NCI-H2107 treated with DMSO at 0.1 percent for 48 hours (cell line): ENCODE results near the gene GTPBP8.
"Not testable (repeated sequence)": the region's sequence is repeated elsewhere in the genome, so short reads cannot be mapped to it uniquely, and the experiment has no call there.

Experiments used
- DNase-seq: peaks from one replicate; lab custom pipeline; 2025; ENCODE audit not compliant: unreplicated experiment; lab: John Stamatoyannopoulos, UW

GTPBP8 gene

DNA sequence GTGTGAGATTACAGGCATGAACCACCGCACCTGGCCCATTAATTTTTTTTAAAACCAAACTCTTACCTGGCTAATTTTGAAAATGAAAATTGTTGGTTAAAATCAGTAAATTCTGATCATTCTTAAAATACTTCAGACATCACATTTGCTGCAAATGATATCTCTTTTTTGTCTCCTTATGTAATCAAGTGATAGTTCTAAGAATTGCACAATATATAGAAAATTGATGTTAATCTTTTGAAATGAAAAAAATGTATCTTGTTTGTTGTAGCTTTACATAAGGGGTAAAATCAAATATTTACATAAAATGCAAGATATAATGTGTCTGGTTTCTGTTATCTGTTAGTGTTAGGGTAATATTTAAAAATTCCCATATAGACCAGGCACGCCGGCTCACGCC lies 5.0 kb downstream of the GTPBP8 start:
- no peak for DNase-seq

DNA sequence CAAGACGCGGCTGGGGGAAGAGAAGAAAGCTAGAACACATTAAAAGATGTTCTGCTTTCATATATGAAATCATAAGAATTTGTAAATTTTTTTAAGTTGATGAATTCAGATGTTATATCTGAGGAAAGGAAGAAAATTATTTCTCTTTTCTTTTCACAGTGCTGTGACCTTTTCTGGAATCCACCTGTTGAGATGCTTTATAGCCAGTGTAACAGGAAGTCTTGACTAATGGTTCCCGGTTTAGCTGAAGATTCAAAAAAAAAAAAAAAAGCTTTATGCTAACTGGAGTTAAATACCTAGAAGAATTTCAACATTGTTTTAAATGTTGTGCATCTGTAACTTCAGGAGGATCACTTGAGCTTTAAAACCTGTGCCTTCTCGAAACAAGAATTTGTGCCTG lies 9.9 kb downstream of the GTPBP8 start:
- no peak for DNase-seq

DNA sequence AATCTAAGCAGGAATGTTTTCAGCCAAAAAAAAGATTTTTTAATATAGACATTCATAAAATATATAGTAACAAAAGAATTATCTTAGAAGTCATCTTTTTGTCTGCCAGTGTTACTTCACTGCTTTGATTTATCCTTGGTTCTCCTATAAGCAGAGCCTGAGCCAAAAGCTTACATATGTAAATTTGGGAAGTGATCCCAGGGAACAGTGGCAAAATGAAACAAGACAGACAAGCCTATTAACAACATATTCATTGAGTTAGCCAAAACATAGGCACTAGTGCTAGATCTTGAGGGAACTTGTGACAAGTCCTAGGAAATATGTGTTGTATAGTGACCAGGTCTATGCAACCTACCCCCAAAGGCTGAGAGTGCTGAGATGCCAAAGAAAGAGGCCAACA lies 11.3 kb downstream of the GTPBP8 start:
- DNase-seq, result no peak

DNA sequence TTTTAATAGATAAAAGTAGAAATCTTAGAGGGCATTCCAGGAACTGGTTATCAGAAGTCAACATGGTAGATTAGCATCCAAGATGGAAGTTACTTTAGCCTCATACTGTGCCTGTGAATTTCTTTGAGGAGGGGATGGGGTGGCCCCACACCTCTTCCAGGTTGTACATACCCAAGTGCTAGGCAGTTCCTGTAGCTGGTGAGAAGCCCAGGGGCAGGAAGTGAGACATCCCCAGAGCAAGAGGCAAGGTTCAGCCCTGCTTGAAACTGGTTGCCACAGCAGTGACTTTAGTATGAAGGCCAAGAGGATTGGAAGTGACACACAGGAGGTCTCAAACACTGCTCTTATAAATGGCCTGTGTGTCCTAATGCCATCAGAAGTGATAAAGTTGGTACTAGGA lies 11.9 kb downstream of the GTPBP8 start:
- DNase-seq, result no peak

DNA sequence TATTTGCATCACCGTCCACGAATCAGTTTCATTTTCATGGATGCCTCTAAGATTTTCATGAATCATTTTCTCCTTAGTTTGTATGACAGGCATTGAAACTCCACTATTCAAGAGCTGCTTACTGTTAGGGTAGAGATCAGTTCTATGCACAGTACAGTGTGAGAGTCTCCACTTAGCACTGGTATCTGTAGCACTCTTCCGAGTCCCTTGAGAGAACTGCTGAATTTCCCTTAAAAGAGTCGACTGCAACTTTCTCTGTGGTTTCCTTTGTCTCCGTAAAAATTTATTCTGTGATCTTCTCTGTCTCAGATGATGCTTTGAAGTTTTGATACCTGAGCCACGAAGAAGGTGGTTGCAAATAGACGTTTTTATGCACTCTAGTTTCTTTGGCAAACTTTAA lies 14.8 kb downstream of the GTPBP8 start:
- DNase-seq, result no peak

DNA sequence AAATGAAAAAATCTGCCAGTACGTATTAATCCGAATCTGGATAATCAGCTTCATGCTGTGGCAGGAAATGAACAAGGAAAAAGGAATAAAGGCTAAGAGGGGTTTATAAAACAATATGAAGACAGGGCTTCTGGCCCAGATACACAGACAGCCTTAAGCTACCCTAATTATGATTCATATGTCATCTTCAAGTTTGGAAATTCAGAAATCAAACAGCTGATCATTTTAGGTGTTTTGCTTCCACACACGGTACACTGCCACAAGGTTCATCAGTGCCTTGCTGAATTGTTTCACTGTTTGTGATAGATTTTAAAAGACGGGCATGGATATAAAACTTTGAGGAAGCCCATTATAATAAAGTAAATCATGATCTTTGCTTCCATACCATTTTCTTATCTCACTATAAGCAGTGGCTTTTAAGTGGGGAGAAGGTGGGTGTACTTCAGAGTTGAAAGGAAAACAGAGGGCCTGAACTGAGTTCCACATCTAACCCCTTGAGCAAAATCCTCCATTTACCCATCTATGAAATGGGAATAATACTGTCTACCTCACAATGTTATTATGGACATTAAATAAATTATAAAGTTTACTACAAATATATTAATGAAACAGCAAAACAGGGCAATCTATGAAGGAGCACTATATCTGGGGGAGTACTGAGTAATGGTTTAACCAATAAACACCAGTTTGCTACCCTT lies 15.7 kb downstream of the GTPBP8 start:
- DNase-seq, result no peak

DNA sequence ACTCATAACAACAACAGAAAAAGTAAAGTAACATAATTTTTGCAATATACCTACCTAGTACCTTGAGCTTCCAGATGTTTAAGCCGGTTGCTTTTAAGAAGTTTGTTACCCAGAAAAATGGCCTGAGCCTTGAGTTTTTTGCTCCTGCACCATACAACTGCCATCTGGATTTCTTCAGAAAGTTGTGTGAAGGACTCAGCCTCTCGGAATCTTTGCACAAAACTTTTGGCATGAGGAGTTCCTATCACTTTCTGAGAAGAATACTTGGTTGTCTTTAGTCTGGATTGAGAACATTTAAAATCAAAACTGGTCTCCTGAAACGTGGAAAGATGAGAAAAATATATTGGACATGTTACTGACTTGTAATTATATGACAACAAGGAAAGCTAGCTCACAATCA lies 17.3 kb downstream of the GTPBP8 start:
- no peak for DNase-seq

DNA sequence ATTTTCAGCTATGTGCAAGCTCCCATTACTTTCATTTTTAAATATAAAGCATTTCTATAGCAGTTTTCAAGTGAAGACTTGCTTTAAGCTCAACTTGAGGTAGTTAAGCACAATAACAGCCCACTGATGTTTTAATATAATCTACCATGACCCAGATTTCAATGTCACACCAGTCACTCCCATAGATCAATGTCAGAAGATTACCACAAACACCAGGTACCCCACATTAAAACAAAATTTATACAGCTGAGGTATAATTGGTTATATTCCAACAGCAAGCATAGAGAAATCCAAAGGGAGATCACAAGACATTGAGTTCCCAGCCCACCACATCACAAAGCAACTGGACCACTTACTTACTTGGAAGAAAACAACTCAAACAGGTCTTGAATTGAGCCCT lies 22.8 kb downstream of the GTPBP8 start:
- DNase-seq, result no peak

DNA sequence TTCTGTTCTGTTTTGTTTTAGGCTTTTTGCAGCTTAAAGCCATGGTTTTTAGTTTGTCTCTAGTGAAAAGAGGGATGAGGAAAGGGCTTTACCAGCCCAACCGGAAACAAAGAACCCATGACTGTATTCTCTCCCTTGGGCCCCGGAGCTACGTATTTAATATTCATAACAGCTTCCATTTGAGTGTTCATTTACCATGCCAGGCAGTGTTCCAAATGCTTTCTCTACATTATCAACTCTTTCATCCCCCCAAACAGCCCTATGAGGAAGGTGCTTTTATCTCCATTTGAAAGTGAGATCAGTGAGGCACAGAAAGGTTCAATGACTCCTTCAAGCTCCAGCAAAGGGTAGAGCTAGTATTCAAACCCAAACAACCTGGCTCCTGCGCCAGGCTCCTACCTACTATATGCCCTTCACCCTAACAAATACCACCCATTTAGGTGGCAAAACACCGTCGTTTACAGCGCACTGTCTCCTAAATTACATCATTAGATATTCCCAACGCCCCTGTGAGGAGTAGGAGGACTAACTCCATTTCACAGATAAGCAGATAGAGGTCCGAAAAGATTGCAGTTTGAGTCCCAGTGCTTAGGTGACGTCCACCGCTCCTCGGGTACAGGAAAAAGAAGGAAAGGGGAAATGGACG lies 27.9 kb downstream of the GTPBP8 start:
- DNase-seq, result no peak

DNA sequence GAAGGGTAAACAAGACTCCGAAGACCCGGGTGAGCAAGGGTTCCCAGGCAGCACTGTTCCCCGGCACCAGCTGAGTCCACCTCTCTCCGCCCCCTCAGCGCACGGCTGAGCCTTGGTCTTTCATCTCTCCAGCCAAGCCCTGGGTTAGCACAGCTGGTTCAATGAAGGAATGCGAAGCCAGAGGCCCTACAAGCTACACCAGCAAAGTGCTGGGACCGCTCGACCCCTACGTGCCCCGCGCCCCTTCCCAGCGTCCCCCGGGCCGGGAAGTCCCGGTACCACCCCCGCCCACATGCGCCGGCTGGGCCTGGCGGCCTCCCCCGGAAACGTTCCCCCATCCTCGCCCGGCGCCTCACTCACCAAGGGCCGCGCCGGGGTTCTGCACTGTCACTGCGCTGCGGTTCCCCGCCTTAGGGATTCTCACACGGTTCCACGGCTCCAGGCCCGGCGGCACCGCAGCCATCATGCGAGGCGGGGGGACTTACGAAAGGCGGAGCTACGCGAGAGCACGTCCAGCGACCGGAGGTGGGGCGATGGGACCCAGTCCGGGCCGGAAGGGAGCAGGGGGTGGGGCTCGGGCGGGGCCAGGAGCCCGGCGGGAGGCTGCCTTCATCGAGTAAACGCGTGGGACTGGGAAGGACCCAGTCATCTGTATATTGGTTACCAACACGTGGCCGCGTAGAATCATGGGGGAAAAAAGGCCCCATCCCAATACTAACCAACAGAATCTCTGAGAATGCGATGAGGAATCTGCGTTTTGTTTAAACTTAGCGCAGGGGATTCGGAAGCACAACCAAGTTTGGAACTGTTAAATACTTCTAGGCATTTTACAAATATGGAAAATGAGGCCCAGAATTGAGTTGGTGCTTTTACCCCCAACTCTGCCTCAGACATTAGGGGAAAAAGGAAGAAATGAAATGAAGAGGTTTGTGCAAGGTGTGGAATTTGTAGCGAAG lies 28.7 kb downstream of the GTPBP8 start:
- DNase-seq, result peak; percentile 68

DNA sequence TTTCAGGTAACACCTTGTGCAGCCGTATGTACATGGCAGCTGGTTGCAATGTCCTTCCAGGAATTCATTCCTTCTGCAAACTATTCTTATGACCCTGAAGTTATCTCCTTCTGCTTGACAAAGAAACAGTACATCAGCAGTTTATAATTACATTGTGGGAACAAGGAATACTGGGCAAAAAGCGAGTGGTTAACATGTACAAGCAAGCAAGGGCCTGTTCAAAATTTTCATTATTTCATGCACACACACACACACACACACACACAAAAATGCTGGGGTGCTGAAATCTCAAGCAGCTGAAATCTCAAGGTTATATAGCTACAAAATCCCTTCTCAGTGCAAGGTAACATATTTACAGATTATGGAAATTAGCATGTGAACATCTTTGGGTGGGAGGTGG lies 30.7 kb downstream of the GTPBP8 start:
- no peak for DNase-seq

DNA sequence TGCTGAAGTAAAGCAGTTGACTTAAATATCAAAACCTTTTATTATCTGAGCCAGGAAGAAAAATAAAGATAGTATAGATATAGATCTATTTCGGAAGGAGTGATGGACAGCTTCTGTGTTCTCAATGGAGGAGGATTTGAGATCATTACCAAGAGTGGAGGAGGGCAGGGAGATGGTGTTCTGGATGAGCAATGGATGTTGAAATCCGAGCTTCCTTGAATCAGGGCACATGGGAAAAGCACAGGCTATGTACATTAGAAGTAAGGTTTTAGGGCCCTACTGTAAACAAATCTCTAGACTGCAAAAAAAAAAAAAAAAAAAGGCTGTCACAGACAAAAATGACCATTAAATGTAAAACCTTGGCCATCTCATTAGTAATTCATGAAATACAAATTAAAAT lies 43.2 kb downstream of the GTPBP8 start:
- DNase-seq, result no peak

DNA sequence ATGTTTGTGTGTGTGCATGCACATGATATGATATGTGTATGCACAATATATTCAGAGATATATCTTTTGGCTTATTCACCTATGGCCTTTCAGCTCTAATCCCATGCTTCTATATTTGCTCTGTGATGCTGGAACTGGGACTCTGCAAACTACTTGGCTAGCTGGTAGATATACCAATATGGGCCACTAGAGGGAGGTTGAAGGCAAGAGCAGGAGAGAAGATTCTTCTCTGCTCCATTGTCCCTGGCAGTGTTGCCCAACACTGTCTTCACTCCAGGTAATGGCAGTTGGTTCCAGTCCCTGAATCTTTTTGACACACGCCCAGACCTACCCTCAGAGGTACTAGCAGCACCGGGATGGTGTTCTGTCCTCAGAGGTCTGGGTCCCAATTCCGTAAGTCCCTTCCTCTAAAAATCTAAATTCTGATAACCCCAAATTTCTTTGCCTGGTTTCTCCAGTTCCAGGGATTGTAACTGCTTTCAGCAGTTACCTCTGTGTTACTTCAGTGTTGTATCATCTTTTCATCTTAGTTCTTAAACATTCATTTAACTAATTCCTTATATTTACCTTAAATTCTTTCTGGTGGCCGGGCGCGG lies 44.7 kb downstream of the GTPBP8 start:
- DNase-seq, result peak; percentile 7

DNA sequence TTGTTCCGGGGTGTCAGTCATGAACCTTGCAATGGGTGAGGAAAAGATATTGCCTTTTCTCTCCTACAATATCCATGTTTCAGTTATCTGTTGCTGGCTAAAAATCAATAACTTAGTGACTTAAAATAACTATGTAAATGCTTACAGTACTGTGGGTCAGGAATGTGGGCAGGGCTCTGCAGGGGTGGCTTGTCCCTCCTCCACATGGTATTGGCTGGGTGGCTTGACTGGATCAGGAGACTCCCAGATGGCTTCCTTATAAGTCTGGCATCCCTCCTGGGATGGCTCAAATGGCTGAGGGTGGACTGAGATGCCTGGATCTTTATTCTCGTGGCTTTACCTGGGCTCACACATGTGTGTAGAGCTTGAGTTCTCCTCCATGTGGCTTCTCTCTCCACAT lies 47.5 kb downstream of the GTPBP8 start:
- no peak for DNase-seq

DNA sequence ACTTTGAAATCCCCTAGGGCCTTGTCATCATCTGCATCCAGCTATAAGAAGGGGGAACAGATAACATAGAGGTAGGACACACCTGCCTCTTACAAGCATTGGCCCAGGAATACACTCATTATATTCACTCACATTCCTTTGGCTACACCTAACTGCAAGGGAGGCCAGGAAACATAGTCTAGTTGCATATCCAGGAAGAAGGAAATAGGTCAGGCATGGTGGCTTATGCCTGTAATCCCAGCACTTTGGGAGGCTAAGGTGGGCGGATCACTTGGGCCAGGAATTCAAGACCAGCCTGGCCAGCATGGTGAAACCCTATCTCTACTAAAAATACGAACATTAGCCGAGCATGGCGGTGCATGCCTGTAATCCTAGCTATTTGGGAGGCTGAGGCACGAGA lies 48.8 kb downstream of the GTPBP8 start:
- no peak for DNase-seq

DNA sequence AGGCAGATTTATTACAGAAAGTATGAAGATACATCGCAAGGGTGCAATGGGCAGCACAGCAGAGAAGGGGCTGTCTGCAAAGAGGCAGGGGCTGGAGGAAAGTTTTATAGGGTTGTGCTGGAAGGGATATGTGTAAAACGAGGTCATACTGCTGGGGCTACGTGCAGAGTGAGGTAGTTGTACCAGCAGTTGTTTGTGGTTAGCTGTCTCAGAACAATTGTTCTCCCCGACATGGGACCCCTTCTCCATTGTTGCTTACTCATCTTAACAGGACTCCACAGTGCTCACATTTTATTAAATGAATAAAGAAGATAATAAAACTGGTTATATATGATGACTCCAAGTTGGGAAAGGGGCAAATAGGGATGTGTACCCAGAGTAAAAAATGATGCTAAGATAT lies 49.4 kb downstream of the GTPBP8 start:
- no peak for DNase-seq

DNA sequence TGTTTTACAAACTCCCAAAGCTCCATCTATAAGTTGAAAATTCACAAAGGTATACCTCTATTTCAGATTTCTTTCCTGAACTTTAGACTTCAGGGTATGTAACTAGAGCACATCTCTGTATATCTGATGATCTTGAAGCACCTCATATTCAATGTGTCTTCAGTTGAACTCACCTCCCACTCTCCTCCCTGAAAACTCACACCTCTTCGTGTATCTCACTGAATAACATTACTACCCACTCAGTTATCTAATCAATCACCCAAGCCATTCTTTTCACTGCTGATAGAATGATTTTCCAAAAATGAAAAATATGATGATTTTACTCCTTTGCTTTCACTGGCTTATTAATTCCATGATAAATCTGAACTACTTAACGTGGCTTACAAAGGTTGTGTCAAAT lies 52.9 kb downstream of the GTPBP8 start:
- DNase-seq, result no peak

DNA sequence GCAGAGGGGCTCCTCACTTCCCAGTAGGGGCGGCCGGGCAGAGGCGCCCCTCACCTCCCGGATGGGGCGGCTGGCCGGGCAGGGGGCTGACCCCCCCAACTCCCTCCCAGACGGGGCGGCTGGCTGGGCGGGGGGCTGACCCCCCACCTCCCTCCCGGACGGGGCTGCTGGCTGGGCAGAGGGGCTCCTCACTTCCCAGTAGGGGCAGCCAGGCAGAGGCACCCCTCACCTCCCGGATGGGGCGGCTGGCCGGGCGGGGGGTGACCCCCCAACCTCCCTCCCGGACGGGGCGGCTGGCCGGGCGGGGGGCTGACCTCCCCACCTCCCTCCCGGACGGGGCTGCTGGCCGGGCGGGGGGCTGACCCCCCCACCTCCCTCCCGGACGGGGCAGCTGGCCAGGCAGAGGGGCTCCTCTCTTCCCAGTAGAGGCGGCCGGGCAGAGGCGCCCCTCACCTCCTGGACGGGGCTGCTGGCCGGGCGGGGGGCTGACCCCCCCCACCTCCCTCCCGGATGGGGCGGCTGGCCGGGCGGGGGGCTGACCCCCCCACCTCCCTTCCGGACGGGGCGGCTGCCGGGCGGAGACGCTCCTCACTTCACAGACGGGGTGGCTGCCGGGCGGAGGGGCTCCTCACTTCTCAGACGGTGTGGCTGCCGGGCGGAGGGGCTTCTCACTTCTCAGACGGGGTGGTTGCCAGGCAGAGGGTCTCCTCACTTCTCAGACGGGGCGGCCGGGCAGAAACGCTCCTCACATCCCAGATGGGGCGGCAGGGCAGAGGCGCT lies 55.6 kb downstream of the GTPBP8 start:
- not testable (repeated sequence) for DNase-seq

DNA sequence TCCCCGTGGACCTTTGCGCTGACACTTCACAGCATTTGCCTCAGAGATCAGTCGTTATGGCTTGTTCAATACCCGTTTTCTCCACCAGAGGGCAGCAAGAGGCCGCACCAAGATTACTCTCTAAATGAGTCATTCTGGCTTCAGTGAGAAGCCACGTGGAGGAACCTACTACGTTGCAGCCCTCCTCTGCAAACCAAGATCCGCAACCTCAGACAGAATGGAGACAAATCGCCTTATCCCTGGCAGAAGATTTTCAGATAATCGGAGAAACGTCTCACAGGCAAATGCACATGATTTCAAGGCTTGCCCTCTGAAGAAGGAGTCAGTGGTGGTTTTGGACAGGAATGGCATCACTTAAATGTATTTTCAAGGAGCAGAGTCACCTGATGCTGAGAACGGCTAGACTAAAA lies 60.5 kb downstream of the GTPBP8 start:
- peak; percentile 76 for DNase-seq
